ENCODE results near the gene APOB. TPM values are rescaled to one million over a fixed set of nuclear protein-coding genes. Genes with fewer than 3 reads are reported as not detected.
A peak's percentile ranks its signal among the peaks of the same experiment; 100 is the strongest.

APOB gene
- total and polyA plus RNA-seq, 2 of the 13 experiments (the other 11 are each of a cell fraction or from before 2014, with no cell fraction given): 1,569 to 2,515 TPM

GRCh38 chr2:21020031-21020667 lies 23.7 kb downstream of the APOB start (continued):
- TF ChIP-seq ATF1 (CRISPR knock-in tag; IDR thresholded peaks at IDR 0.05) (no peak), ARNT2 (CRISPR knock-in tag; IDR thresholded peaks at IDR 0.05; ENCODE audit: low read depth) (no peak), ZNF605 (CRISPR knock-in tag; IDR thresholded peaks at IDR 0.05) (no peak), ZNF207 (IDR thresholded peaks at IDR 0.05; ENCODE audit: borderline replicate concordance) (no peak), RBFOX2 (IDR thresholded peaks at IDR 0.05; ENCODE audit: low read depth, low read length) (peak; percentile 90), ZNF343 (CRISPR knock-in tag; IDR thresholded peaks at IDR 0.05) (no peak), FOXK1 (CRISPR knock-in tag; IDR thresholded peaks at IDR 0.05; ENCODE audit: borderline replicate concordance, low read depth) (no peak), RAD51 (IDR thresholded peaks at IDR 0.05; ENCODE audit: borderline replicate concordance) (no peak), ZNF441 (CRISPR knock-in tag; IDR thresholded peaks at IDR 0.05; ENCODE audit: borderline replicate concordance) (no peak), ZNF34 (CRISPR knock-in tag; IDR thresholded peaks at IDR 0.05; ENCODE audit: borderline replicate concordance) (no peak), TEAD2 (CRISPR knock-in tag; IDR thresholded peaks at IDR 0.05) (no peak), ZSCAN31 (CRISPR knock-in tag; IDR thresholded peaks at IDR 0.05; ENCODE audit: low read depth) (0 out of 2 replicates have a peak, but pooled peaks have one; percentile 25), KMT2B (CRISPR knock-in tag; IDR thresholded peaks at IDR 0.05) (0 out of 2 replicates have a peak, but pooled peaks have one; percentile 25), PBX3 (CRISPR knock-in tag; IDR thresholded peaks at IDR 0.05; ENCODE audit: borderline replicate concordance) (no peak), POGZ (CRISPR knock-in tag; IDR thresholded peaks at IDR 0.05) (no peak), STAT6 (CRISPR knock-in tag; IDR thresholded peaks at IDR 0.05; ENCODE audit: borderline replicate concordance) (no peak), ZNF550 (CRISPR knock-in tag; IDR thresholded peaks at IDR 0.05; ENCODE audit: borderline replicate concordance) (no peak), HBP1 (CRISPR knock-in tag; IDR thresholded peaks at IDR 0.05; ENCODE audit: low read depth) (no peak), IKZF5 (CRISPR knock-in tag; IDR thresholded peaks at IDR 0.05) (no peak), SMAD1 (CRISPR knock-in tag; IDR thresholded peaks at IDR 0.05; ENCODE audit: borderline replicate concordance, low read depth) (no peak), ZNF446 (CRISPR knock-in tag; IDR thresholded peaks at IDR 0.05) (no peak), MYNN (CRISPR knock-in tag; IDR thresholded peaks at IDR 0.05; ENCODE audit: low read depth) (no peak), HNRNPLL (IDR thresholded peaks at IDR 0.05; ENCODE audit: low read depth, low read length, poor library complexity, severe bottlenecking) (no peak), RFX1 (IDR thresholded peaks at IDR 0.05) (no peak)

Measured in HepG2 (cell line).